Ammon's horn (tissue), 1 donor: Measurements from ENCODE around the gene ZNF488.
"Not testable (repeated sequence)": the region's sequence is repeated elsewhere in the genome, so short reads cannot be mapped to it uniquely, and the experiment has no call there.

Source experiments
- DNase-seq: peaks from one replicate; pipeline ENCODE4 v3.0.0-alpha.2; 2016; ENCODE audit warnings: low spot score

The ZNF488 gene

GRCh38 chr10:47409171-47409865 is 25.2 kb upstream of the ZNF488 start:
- no peak for DNase-seq

DNA sequence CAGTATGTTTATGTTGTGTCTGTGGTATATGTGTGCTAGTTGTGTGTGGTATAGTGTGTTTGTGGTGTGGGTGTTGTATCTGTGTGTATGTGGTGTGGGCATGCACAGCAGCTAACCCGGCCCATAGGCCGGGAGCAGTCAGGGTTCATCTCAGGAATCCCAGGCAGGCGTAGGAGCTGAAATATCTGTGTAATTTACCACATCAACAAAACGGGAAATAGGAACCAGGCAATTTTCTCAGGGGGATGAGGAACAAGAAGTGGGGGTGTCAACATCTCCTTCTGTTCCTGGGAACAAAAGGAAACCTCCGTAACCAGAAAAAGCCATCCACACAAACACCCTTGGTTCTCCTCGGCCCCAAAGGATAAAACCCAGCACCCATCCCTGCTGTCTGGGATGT is 24.5 kb upstream of the ZNF488 start:
- DNase-seq: no peak

DNA sequence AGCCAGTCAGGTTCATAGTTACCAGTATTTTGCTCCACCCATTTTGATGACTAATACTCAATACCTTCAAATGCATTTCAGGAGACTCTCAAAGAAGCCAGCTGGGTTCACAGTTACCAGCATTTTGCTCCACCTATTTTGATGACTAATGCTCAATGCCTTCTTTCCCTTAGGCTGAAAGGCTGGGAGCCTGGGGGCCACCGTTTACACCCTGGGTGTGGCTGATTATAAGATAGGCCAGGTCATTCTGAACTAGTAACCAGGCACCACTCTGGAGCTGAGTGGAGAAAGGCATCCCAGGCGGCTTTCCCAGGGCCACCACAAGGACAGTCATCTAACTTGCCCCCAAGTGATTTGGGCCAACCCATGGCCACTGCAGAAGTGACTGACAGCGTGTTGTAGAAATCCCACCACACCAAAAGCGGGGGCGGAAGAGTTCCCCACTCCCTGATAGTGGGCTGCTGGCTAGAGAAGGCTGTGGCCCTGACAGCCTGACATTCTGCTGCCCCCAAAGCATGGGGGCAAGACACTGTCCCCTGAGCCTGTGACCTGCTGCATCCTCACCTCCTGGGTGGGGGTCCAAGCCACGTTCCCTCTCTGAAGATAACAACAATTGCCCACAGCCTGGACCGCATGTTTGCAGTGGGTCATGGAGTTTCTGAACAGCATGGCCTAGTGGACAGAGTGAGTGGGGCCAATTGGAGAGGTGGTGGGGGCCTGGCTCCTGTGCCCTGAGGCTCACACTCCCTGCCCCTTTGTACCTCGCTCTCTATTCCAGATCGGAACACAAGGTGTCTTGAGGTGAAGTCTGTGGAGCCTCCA is 23.0 kb upstream of the ZNF488 start:
- no peak for DNase-seq

GRCh38 chr10:47406548-47406869 is 22.4 kb upstream of the ZNF488 start:
- no peak for DNase-seq

DNA sequence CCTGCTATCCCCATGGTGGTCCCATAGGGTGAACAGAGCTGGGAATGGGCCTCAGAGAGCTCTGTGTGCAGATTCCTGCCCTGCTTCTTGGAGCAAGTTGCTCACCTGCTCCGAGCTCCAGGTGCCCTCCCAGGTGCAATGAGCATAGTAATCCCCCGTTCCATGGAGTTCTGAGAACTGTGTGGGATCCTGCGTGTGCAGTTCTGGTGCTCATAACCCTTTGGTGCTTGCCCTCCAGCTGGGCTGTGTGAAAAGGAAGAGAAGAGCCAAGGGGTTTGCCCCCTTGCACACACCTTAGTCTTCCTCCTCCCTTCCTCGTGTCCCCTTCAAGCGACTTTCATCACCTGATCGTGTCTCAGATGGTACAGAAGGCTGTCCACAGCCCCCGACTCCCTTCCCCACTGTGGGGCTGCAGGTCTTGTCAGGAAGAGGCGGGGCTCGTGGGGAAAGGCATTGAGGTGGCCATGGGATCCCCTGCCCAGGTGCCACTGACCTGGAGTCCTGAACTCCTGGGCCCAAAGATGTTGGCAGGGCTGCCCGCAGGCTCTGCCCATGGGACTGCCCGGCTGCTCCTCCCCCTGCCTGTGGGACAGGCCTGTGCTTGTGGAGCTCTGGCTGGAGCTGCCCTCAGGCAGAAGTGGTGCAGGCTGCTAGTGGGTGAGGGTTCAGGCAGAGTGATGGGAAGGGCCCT is 21.9 kb upstream of the ZNF488 start:
- no peak for DNase-seq

- no peak for DNase-seq
Measured at GRCh38 chr10:47404937-47405336, 20.8 kb upstream of the ZNF488 start.

GRCh38 chr10:47404446-47404845 is 20.4 kb upstream of the ZNF488 start:
- DNase-seq: no peak

DNA sequence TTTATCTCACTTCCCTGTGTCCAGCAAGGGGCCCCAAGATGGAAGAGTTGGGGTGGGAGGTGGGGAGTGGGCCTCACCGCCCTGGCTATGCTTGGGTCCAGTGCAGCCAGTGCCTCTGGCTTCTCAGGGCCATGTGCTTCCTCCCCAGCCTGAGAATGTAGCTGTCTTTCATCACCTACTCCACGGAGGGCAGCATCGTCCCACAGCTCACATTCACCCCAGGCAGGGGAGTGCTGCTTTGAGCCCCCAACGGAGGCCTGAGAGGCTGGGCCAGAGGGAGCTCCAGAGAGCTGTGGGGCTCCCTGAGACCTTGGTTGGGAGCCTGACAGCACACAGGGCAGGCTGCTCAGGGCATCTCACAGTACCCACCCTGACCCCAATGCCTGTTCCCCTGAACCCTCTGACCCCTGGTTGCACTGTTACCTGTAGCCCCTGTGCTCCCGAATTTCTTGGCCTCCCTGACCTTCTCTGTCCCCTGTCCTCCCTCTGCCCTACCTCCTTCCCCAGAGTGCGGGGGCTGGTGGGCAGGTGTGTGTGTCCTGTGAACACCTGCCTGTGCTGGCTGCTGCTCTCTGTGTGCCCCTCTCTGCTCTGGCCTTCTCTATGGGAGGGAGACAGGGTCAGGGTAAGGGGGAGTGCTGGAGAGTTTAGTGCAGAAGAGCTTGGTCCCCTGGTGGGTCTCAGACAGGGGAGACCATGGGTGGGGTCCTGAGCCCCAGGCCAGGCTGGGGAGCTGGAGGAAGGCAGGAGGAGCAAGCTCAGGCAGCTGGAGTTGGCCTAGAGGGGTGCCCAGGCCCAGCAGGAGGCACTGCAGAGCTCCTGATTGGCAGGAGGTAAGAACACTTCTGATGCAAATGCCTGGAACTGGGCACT is 19.6 kb upstream of the ZNF488 start:
- no peak for DNase-seq

GRCh38 chr10:47402641-47403301 is 18.7 kb upstream of the ZNF488 start:
- DNase-seq: no peak

DNA sequence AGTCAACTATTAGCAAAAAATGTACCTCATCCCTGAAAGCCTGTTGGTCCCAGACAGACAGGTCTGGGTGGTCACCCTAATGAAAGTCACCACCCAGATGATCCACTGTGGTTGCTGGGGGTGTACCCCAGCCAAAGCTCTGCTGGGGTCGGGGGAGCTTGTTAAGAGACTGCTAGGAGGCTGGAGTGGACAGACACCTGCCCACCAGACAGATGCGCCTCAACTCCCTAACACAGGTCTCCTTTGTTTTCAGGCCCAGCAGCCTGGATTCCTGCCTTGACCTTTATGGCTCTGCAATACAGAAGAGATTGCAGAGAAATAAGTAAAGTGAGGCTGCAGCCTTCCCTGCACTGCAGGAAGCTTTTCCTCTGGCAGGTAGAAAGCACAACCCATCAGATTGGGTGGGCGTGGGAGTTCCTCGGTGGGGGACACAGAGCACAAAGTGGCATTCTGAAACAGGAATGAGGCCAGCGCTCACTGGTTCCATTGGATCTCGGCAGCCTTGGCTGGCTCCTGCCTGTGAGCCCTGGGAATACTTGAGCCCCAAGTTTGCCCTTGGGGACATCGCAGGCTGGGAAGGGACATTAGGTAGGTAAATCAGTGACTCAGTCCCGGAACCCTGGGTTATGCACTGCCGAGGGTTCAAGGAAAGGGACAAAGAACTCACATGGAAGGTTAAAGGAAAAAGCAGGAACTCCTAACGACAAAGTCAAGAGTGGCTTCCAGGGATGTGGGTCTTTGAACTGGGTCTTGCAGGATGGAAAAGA is 18.0 kb upstream of the ZNF488 start:
- no peak for DNase-seq

- no peak for DNase-seq
Measured at GRCh38 chr10:47401210-47401609, 17.1 kb upstream of the ZNF488 start.

DNA sequence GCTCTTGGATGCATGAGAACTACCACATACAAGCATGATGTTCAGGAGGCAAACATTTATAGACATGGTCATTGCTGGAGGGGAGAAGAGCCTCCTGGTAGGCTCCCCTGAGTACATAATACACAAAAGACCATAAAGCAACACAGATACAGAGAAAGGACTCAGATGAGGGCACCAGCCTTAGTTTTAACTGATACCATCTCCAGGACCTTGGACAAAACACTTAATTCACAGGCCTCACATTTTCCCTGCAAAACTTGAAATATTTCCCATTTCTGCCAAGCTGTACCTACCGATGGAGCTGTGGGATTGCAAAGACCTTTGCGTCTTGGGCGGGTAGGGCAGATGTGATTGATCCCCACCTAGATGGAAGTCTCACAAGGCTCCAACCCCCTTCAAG is 16.7 kb upstream of the ZNF488 start:
- DNase-seq: no peak

- no peak for DNase-seq
Measured at GRCh38 chr10:47400251-47400650, 16.2 kb upstream of the ZNF488 start.

- no peak for DNase-seq
Measured at GRCh38 chr10:47397256-47397655, 13.2 kb upstream of the ZNF488 start.

GRCh38 chr10:47396311-47396717 is 12.2 kb upstream of the ZNF488 start:
- DNase-seq: no peak

DNA sequence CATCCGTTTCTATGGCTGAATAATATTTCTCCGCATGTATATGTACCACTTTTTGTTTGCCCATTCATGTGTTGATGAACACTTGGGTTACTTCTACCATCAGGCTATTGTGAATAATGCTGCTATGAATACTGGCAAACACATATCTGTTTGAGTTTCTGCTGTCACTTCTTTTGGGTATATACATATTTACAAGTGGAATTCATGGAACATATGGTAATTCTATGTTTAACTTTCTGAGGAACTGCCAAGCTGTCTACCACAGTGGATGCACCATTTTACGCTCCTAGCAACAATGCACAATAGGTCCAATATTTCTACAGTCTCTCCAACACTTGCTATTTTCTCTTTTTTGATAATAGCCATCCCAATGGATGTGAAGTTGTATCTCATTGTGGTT is 5.5 kb upstream of the ZNF488 start:
- DNase-seq: no peak

- no peak for DNase-seq
Measured at GRCh38 chr10:47388879-47389278, 4.8 kb upstream of the ZNF488 start.

- DNase-seq: not testable (repeated sequence)
Measured at GRCh38 chr10:47386104-47386503, 2.0 kb upstream of the ZNF488 start.

DNA sequence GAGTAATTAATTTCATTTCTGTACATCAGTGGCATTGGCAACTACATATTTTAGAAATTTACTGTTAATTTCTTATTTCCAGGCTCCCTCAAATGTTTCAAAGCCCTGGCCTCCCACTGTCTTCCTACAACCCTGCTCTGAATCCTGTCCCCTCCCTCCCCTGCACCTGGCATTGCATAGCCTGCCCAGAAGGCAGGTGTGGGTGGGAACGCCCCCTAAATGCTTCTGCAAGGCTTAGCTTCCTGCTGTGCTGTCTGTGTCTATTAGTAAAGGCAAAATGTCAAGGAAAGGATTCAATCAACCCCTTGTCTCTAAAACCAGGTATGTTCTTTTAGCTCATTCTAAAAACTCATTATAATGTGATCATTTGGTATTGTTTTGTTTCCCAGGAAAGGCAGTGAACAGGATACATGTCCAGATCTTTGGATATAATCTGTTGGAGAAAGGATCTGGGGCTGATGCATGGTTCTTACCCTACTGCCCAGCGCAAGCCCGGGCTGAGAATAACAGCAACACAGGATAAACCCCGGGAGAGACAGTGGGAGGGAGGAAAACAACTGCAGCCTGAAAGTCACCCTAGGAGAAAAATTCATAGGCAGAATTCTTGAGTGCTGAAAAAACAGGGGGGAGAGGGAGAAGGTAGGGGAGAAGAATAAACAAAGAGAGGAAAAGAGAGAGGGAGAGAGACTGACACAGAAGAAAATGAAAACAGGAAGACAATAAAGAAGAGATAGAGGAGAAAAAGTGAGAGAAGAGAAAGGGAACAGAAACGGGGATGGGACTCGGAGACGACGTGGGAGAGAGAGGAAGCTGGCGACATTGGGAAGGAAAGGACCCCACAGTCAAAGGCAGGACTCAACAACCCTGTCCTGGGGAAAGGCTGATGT is 589 bp downstream of the ZNF488 start:
- DNase-seq: peak; percentile 49
